Osteoblast (primary cell): ENCODE results near the gene FGD4. TPM values are rescaled to one million over a fixed set of nuclear protein-coding genes. Genes with fewer than 3 reads are reported as not detected.

Experiments
- DNase-seq: peaks from one replicate; pipeline ENCODE4 v3.0.0; 2011; ENCODE audit warnings: low spot score, mixed read lengths; ENCODE audit not compliant: insufficient read length; ENCODE audit errors: missing footprints
- H2AFZ ChIP-seq: 2 replicates; pipeline ENCODE4 v1.6.0; 2011; ENCODE audit warnings: mild to moderate bottlenecking, low read length
- H3K27ac ChIP-seq: 2 replicates; pipeline ENCODE4 v1.5.1; 2011; ENCODE audit warnings: mild to moderate bottlenecking, low read depth, low read length, moderate library complexity
- H3K27me3 ChIP-seq: 2 replicates; pipeline ENCODE4 v1.6.0; 2012; ENCODE audit warnings: mild to moderate bottlenecking, control low read depth, inconsistent platforms, low read length, moderate library complexity; ENCODE audit not compliant: insufficient read depth
- H3K36me3 ChIP-seq: 2 replicates; pipeline ENCODE4 v1.5.1; 2011; ENCODE audit warnings: mild to moderate bottlenecking, low read length, control low read depth, moderate library complexity; ENCODE audit not compliant: insufficient read depth
- H3K4me1 ChIP-seq: 2 replicates; pipeline ENCODE4 v1.5.1; 2011; ENCODE audit warnings: mild to moderate bottlenecking, low read length, control low read depth, moderate library complexity; ENCODE audit not compliant: insufficient read depth
- H3K4me2 ChIP-seq: 2 replicates; pipeline ENCODE4 v1.6.0; 2011; ENCODE audit warnings: mild to moderate bottlenecking, low read length; ENCODE audit not compliant: insufficient read depth
- H3K4me3 ChIP-seq: fragments of 200-600 bp; sonication (generic); 3 replicates; pipeline ENCODE4 v1.5.1; 2012; ENCODE audit warnings: mild to moderate bottlenecking, low read length, inconsistent platforms; ENCODE audit not compliant: insufficient read depth
- H3K79me2 ChIP-seq: 2 replicates; pipeline ENCODE4 v1.6.0; 2012; ENCODE audit warnings: mild to moderate bottlenecking, low read length, control low read depth, inconsistent platforms; ENCODE audit not compliant: insufficient read depth
- H3K9me3 ChIP-seq: 2 replicates; pipeline ENCODE4 v1.5.1; 2011; ENCODE audit warnings: low read depth, low read length, control low read depth
- H4K20me1 ChIP-seq: 2 replicates; pipeline ENCODE4 v1.6.0; 2012; ENCODE audit warnings: mild to moderate bottlenecking, low read length, control low read depth; ENCODE audit not compliant: insufficient read depth
- total RNA-seq: library from RNA; depleted of rRNA; stranded (reverse); fragments of >200 nt; gene quantifications from 2 replicates; pipeline ENCODE4 v1.2.3, GENCODE V29; 2012
- TF ChIP-seq, protein P1 (sequence below): IDR thresholded peaks from 2 replicates; pipeline ENCODE4 v1.5.1; 2011; ENCODE audit warnings: mild to moderate bottlenecking, low read depth, low read length, moderate library complexity; ENCODE audit errors: extremely low read depth

Gene FGD4
- total RNA-seq, 1 donor = 11.9 TPM

DNA sequence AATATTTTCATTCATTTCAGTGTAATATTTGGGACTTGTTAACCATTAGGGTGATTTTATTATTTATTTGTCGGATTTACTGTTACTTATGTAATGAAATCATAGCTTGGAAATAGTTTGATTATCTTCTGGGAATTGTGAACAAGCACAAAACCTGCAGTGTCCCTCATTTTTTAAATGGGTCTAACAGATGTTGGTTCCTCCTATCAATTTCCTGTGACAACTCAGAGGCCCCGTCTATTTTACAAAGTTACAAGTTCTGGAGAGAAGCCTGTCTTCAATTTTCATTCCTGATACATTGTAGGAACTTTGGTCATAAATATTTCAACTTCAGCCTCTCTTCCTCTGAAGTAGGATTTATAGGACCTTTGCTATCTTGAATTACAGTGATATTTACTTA is 178.0 kb downstream of the FGD4 start:
- no peaks in the 10 kb centered on the region for H4K20me1 ChIP-seq
- H3K4me1 ChIP-seq = no peaks in the 10 kb centered on the region
- H3K27me3 ChIP-seq = no peaks in the 10 kb centered on the region
- H3K4me2 ChIP-seq = no peak overlapping the region
- H3K27ac ChIP-seq = no peak overlapping the region
- no peaks in the 10 kb centered on the region for H3K79me2 ChIP-seq
- DNase-seq = no peak
- TF ChIP-seq, protein P1, sequence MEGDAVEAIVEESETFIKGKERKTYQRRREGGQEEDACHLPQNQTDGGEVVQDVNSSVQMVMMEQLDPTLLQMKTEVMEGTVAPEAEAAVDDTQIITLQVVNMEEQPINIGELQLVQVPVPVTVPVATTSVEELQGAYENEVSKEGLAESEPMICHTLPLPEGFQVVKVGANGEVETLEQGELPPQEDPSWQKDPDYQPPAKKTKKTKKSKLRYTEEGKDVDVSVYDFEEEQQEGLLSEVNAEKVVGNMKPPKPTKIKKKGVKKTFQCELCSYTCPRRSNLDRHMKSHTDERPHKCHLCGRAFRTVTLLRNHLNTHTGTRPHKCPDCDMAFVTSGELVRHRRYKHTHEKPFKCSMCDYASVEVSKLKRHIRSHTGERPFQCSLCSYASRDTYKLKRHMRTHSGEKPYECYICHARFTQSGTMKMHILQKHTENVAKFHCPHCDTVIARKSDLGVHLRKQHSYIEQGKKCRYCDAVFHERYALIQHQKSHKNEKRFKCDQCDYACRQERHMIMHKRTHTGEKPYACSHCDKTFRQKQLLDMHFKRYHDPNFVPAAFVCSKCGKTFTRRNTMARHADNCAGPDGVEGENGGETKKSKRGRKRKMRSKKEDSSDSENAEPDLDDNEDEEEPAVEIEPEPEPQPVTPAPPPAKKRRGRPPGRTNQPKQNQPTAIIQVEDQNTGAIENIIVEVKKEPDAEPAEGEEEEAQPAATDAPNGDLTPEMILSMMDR = no peak
- H2AFZ ChIP-seq = no peak overlapping the region
- H3K9me3 ChIP-seq = no peaks in the 10 kb centered on the region
- no peak overlapping the region for H3K4me3 ChIP-seq
- H3K36me3 ChIP-seq = no peaks in the 10 kb centered on the region

DNA sequence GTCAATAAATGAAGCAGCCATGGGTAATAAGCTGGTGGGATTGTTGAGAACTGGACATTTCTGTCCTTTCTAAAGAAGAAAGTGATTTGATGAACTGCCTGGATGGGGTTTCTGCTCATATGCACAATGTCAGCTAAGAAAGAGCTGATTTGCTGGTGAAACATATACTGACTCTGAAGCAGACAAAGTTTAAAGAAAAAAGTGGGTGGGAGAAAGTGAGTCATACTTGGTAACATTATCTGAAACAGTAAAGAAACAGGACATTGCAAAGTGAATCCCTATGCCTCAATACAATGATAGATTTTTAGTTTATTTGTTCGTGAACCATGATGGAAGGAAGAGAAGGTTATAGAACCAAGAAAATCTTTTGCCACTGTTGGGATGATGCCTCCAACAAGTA is 184.2 kb downstream of the FGD4 start:
- Histone ChIP-seq H2AFZ (no peak overlapping the region), H3K27me3 (no peaks in the 10 kb centered on the region), H4K20me1 (no peaks in the 10 kb centered on the region), H3K36me3 (no peaks in the 10 kb centered on the region), H3K4me1 (peaks cover 6% of the 10 kb centered on the region), H3K27ac (no peak overlapping the region), H3K4me3 (no peak overlapping the region), H3K9me3 (no peaks in the 10 kb centered on the region), H3K79me2 (no peaks in the 10 kb centered on the region), H3K4me2 (no peak overlapping the region)
- TF ChIP-seq, protein P1 = no peak
- DNase-seq = peak; percentile 63

DNA sequence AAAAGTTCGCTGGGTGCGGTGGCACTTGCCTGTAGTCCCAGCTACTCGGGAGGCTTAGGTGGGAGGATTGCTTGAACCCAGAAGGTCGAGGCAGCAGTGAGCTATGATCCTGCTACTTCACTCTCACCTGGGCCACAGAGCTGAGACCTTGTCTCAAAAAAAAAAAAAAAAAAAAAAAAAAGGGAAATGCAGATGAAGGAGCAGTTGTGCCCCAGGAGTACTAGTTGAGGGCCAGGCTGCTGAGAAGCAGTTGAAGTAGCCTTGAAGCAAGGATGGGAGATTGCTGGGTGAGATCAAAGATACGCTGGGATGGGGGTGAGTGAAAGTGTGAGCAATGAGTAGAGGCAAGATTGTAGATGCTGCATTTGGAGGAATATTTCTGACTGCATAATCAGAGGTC is 186.3 kb downstream of the FGD4 start:
- no peaks in the 10 kb centered on the region for H3K36me3 ChIP-seq
- H3K27me3 ChIP-seq = no peaks in the 10 kb centered on the region
- H3K4me1 ChIP-seq = peaks cover 6% of the 10 kb centered on the region
- H3K79me2 ChIP-seq = no peaks in the 10 kb centered on the region
- no peak for DNase-seq
- no peaks in the 10 kb centered on the region for H4K20me1 ChIP-seq
- H3K9me3 ChIP-seq = no peaks in the 10 kb centered on the region
- H3K27ac ChIP-seq = no peak overlapping the region
- H3K4me3 ChIP-seq = no peak overlapping the region
- H3K4me2 ChIP-seq = no peak overlapping the region
- TF ChIP-seq, protein P1 = no peak
- no peak overlapping the region for H2AFZ ChIP-seq

DNA sequence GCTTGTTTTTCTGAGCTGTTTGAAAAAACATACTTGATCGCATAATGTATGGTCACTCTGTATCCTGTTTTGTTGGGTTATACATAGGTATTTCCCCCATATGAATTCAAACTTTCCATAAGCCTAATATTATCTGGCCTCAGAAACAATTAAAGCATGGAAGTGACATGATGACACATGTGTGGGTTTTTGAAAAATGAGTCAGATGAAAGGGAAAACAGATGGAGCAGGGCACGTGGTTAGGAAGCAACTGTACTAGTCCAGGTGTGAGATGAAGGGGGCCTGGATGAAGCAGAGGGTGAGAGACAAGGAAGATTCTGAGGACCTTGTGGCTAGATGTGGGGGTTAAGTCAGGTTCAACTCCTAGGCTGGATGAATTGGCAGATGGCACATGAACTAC is 187.0 kb downstream of the FGD4 start:
- no peak overlapping the region for H2AFZ ChIP-seq

More for the DNA sequence above, 187.0 kb downstream of the FGD4 start:
- no peaks in the 10 kb centered on the region for H3K27me3 ChIP-seq
- no peak overlapping the region for H3K4me3 ChIP-seq
- no peaks in the 10 kb centered on the region for H3K36me3 ChIP-seq
- H4K20me1 ChIP-seq = no peaks in the 10 kb centered on the region
- H3K4me2 ChIP-seq = no peak overlapping the region
- H3K27ac ChIP-seq = no peak overlapping the region
- no peaks in the 10 kb centered on the region for H3K9me3 ChIP-seq
- no peaks in the 10 kb centered on the region for H3K79me2 ChIP-seq
- peaks cover 6% of the 10 kb centered on the region for H3K4me1 ChIP-seq
- TF ChIP-seq, protein P1 = no peak
- no peak for DNase-seq
